Mesenchymal stem cell (in vitro differentiated cells and primary cell): ENCODE results near the gene S100A7A.

ENCODE experiments used
- DNase-seq: peaks from one replicate; pipeline ENCODE4 v3.0.0-alpha.2; 2013
- H2AFZ ChIP-seq: one replicate; pipeline ENCODE4 v1.6.1; 2013; ENCODE audit warnings: low read depth, mild to moderate bottlenecking, control low read depth, inconsistent platforms, low read length, moderate library complexity
- H2AK5ac ChIP-seq: 2 replicates; pipeline ENCODE4 v1.6.1; 2013; ENCODE audit warnings: low read length, moderate library complexity, mild to moderate bottlenecking, inconsistent platforms; ENCODE audit not compliant: severe bottlenecking
- H2BK120ac ChIP-seq: one replicate; pipeline ENCODE4 v1.6.1; 2013; ENCODE audit warnings: low read depth, mild to moderate bottlenecking, inconsistent platforms, low read length, moderate library complexity
- H2BK12ac ChIP-seq, 2 experiments: one replicate each; pipeline ENCODE4 v1.6.1; 2013; ENCODE audit warnings: inconsistent platforms in 2 of 2, low read length in 2 of 2, mild to moderate bottlenecking in 2 of 2, moderate library complexity in 2 of 2, control low read depth in 1 of 2
- H2BK15ac ChIP-seq: one replicate; pipeline ENCODE4 v1.6.1; 2013; ENCODE audit warnings: mild to moderate bottlenecking, low read depth, inconsistent platforms; ENCODE audit not compliant: poor library complexity, severe bottlenecking
- H2BK5ac ChIP-seq: 2 replicates; pipeline ENCODE4 v1.6.1; 2013; ENCODE audit warnings: low read depth, mild to moderate bottlenecking, low read length, control low read depth, inconsistent platforms; ENCODE audit not compliant: poor library complexity, severe bottlenecking
- H3K14ac ChIP-seq, 2 experiments: one replicate each; pipeline ENCODE4 v1.6.1; 2013; ENCODE audit warnings: inconsistent platforms in 2 of 2, low read length in 2 of 2, control low read depth in 1 of 2, mild to moderate bottlenecking in 1 of 2, moderate library complexity in 1 of 2
- H3K18ac ChIP-seq, 2 experiments: one replicate each; pipeline ENCODE4 v1.6.1; 2013; ENCODE audit warnings: inconsistent platforms in 2 of 2, low read length in 2 of 2, control low read depth in 1 of 2, low read depth in 1 of 2, mild to moderate bottlenecking in 1 of 2
- H3K23ac ChIP-seq, 2 experiments: one replicate each; pipeline ENCODE4 v1.6.1; 2013; ENCODE audit warnings: inconsistent platforms in 2 of 2, low read length in 2 of 2, mild to moderate bottlenecking in 2 of 2, moderate library complexity in 2 of 2, control low read depth in 1 of 2
- H3K27ac ChIP-seq: 2 replicates; pipeline ENCODE4 v1.5.1; 2013; ENCODE audit warnings: mild to moderate bottlenecking, moderate library complexity, low read length, control low read depth, inconsistent platforms; ENCODE audit not compliant: poor library complexity, severe bottlenecking
- H3K27me3 ChIP-seq, 2 experiments: 2 replicates each; pipeline versions ENCODE4 v1.6.1 to v1.7.0; 2013; ENCODE audit warnings: low read length in 2 of 2, mild to moderate bottlenecking in 2 of 2, moderate library complexity in 2 of 2, control low read depth in 1 of 2, inconsistent platforms in 1 of 2; ENCODE audit not compliant: control insufficient read depth in 1 of 2, insufficient read depth in 1 of 2
- H3K36me3 ChIP-seq, 2 experiments: 2 replicates each; pipeline versions ENCODE4 v1.6.1 to v1.7.0; 2013; ENCODE audit warnings: low read length in 2 of 2, control low read depth in 1 of 2, inconsistent platforms in 1 of 2, low read depth in 1 of 2, mild to moderate bottlenecking in 1 of 2; ENCODE audit not compliant: insufficient read depth in 2 of 2, control insufficient read depth in 1 of 2
- H3K4ac ChIP-seq, 2 experiments: one replicate each; pipeline ENCODE4 v1.6.1; 2013; ENCODE audit warnings: inconsistent platforms in 2 of 2, low read length in 2 of 2, mild to moderate bottlenecking in 2 of 2, moderate library complexity in 2 of 2, control low read depth in 1 of 2, low read depth in 1 of 2
- H3K4me1 ChIP-seq: 2 replicates; pipeline ENCODE4 v1.6.1; 2013; ENCODE audit warnings: low read depth, low read length, control low read depth; ENCODE audit not compliant: control insufficient read depth, insufficient read depth
- H3K4me2 ChIP-seq: 2 replicates; pipeline ENCODE4 v1.6.1; 2013; ENCODE audit warnings: low read length, mild to moderate bottlenecking, inconsistent platforms; ENCODE audit not compliant: poor library complexity, severe bottlenecking
- H3K4me3 ChIP-seq, 2 experiments: 2 replicates each; pipeline versions ENCODE4 v1.5.1 to v1.7.0; 2013; ENCODE audit warnings: low read length in 2 of 2, mild to moderate bottlenecking in 2 of 2, control low read depth in 1 of 2, low read depth in 1 of 2; ENCODE audit not compliant: insufficient read depth in 1 of 2
- H3K79me1 ChIP-seq: replicated peaks from 2 replicates; pipeline ENCODE4 v1.6.1; 2013; ENCODE audit warnings: mild to moderate bottlenecking, control low read depth, low read length, inconsistent platforms; ENCODE audit not compliant: poor library complexity, severe bottlenecking
- H3K9ac ChIP-seq: 2 replicates; pipeline ENCODE4 v1.7.0; 2013; ENCODE audit warnings: mild to moderate bottlenecking, low read length, moderate library complexity
- H3K9me3 ChIP-seq: 2 replicates; pipeline ENCODE4 v1.7.0; 2013; ENCODE audit warnings: mild to moderate bottlenecking, low read length; ENCODE audit not compliant: control insufficient read depth
- H4K8ac ChIP-seq: one replicate; pipeline ENCODE4 v1.6.1; 2013; ENCODE audit warnings: inconsistent platforms, mild to moderate bottlenecking, low read length, moderate library complexity
- H4K91ac ChIP-seq: one replicate; pipeline ENCODE4 v1.6.1; 2013; ENCODE audit warnings: mild to moderate bottlenecking, low read length, inconsistent platforms
- WGBS: methylation state at CpG from one replicate; pipeline ENCODE4 v1.1.7; 2013; ENCODE audit warnings: mixed read lengths; 5-methylcytosine and 5-hydroxymethylcytosine counted together

The S100A7A gene

GRCh38 chr1:153397051-153397923 lies 19.0 kb upstream of the S100A7A start:
- no peak overlapping the region for H2AFZ ChIP-seq
- no peak overlapping the region for H3K27ac ChIP-seq
- no peaks in the 10 kb centered on the region for H3K79me1 ChIP-seq
- H3K14ac ChIP-seq, result no peak overlapping the region
- H3K9ac ChIP-seq, result no peak overlapping the region
- no peaks in the 10 kb centered on the region for H3K9me3 ChIP-seq
- no peak overlapping the region for H4K91ac ChIP-seq
- H2BK5ac ChIP-seq, result no peak overlapping the region
- H2BK12ac ChIP-seq, result no peak overlapping the region
- no peak overlapping the region for H3K23ac ChIP-seq
- 79% methylated on average over 19 of the region's 19 CpGs for WGBS
- no peak overlapping the region for H4K8ac ChIP-seq
- H3K4me1 ChIP-seq, result no peaks in the 10 kb centered on the region
- H3K36me3 ChIP-seq, result no peaks in the 10 kb centered on the region
- no peak overlapping the region for H2AK5ac ChIP-seq
- H3K18ac ChIP-seq, result no peak overlapping the region
- no peak overlapping the region for H3K4ac ChIP-seq
- no peak overlapping the region for H3K4me3 ChIP-seq
- DNase-seq, result no peak
- no peak overlapping the region for H3K4me2 ChIP-seq
- H2BK120ac ChIP-seq, result no peak overlapping the region
- no peak overlapping the region for H2BK15ac ChIP-seq
- H3K27me3 ChIP-seq, result peaks cover 19 to 82% of the 10 kb centered on the region in 2 experiments

GRCh38 chr1:153397924-153398651 lies 18.2 kb upstream of the S100A7A start:
- H2AFZ ChIP-seq, result no peak overlapping the region
- H3K27ac ChIP-seq, result no peak overlapping the region
- no peak overlapping the region for H3K18ac ChIP-seq
- 87% methylated on average over 3 of the region's 6 CpGs for WGBS
- DNase-seq, result no peak
- H3K4ac ChIP-seq, result no peak overlapping the region
- no peaks in the 10 kb centered on the region for H3K4me1 ChIP-seq
- no peak overlapping the region for H2AK5ac ChIP-seq
- H2BK5ac ChIP-seq, result no peak overlapping the region
- no peak overlapping the region for H4K91ac ChIP-seq
- no peak overlapping the region for H2BK15ac ChIP-seq
- no peak overlapping the region for H3K14ac ChIP-seq
- H3K79me1 ChIP-seq, result no peaks in the 10 kb centered on the region
- no peak overlapping the region for H3K4me2 ChIP-seq
- H3K36me3 ChIP-seq, result no peaks in the 10 kb centered on the region
- H2BK12ac ChIP-seq, result no peak overlapping the region
- H3K9ac ChIP-seq, result no peak overlapping the region
- H3K4me3 ChIP-seq, result no peak overlapping the region
- H2BK120ac ChIP-seq, result no peak overlapping the region
- H3K9me3 ChIP-seq, result no peaks in the 10 kb centered on the region
- no peak overlapping the region for H3K23ac ChIP-seq
- peaks cover 20 to 79% of the 10 kb centered on the region in 2 experiments for H3K27me3 ChIP-seq
- no peak overlapping the region for H4K8ac ChIP-seq

- Histone ChIP-seq H2BK12ac (no peak overlapping the region), H2BK15ac (no peak overlapping the region), H2AK5ac (no peak overlapping the region), H3K9me3 (no peaks in the 10 kb centered on the region), H3K4ac (no peak overlapping the region), H3K18ac (no peak overlapping the region), H4K8ac (no peak overlapping the region), H3K4me2 (no peak overlapping the region), H3K9ac (no peak overlapping the region), H2AFZ (no peak overlapping the region), H4K91ac (no peak overlapping the region), H3K23ac (no peak overlapping the region), H2BK5ac (no peak overlapping the region), H3K27me3 (peaks cover 20 to 73% of the 10 kb centered on the region in 2 experiments), H3K4me3 (no peak overlapping the region), H3K4me1 (no peaks in the 10 kb centered on the region), H3K36me3 (no peaks in the 10 kb centered on the region), H3K14ac (no peak overlapping the region), H2BK120ac (no peak overlapping the region), H3K27ac (no peak overlapping the region), H3K79me1 (no peaks in the 10 kb centered on the region)
- no peak for DNase-seq
- WGBS, result 88% methylated on average over 7 of the region's 7 CpGs
Measured at GRCh38 chr1:153399401-153400055, 16.8 kb upstream of the S100A7A start.

GRCh38 chr1:153400244-153400643 lies 16.1 kb upstream of the S100A7A start:
- H3K79me1 ChIP-seq, result no peaks in the 10 kb centered on the region
- H3K4me3 ChIP-seq, result no peak overlapping the region
- no peak overlapping the region for H3K14ac ChIP-seq
- no peak overlapping the region for H3K9ac ChIP-seq
- no peak for DNase-seq
- no peak overlapping the region for H2AK5ac ChIP-seq
- no peaks in the 10 kb centered on the region for H3K9me3 ChIP-seq
- no peak overlapping the region for H2AFZ ChIP-seq
- H3K27me3 ChIP-seq, result peaks cover 19 to 66% of the 10 kb centered on the region in 2 experiments
- no peak overlapping the region for H4K8ac ChIP-seq
- no peak overlapping the region for H3K27ac ChIP-seq
- no peak overlapping the region for H3K4ac ChIP-seq
- H3K36me3 ChIP-seq, result no peaks in the 10 kb centered on the region
- no peak overlapping the region for H4K91ac ChIP-seq
- H3K4me1 ChIP-seq, result no peaks in the 10 kb centered on the region
- H2BK15ac ChIP-seq, result no peak overlapping the region
- no peak overlapping the region for H3K18ac ChIP-seq
- no peak overlapping the region for H3K4me2 ChIP-seq
- no peak overlapping the region for H3K23ac ChIP-seq
- no peak overlapping the region for H2BK120ac ChIP-seq
- H2BK5ac ChIP-seq, result no peak overlapping the region
- no peak overlapping the region for H2BK12ac ChIP-seq
- WGBS, result 72% methylated on average over 5 of the region's 5 CpGs
